Left cardiac atrium (tissue), 4 donors: ENCODE measurements around the gene FAM131C. TPM values are rescaled to one million over a fixed set of nuclear protein-coding genes. Genes with fewer than 3 reads are reported as not detected.
"Not testable (repeated sequence)": the region's sequence is repeated elsewhere in the genome, so short reads cannot be mapped to it uniquely, and the experiment has no call there.

Experiments used
- ATAC-seq, 2 donors: fragments of 200-7000 bp; cut with Tn5 transposase; one replicate each; pipeline ENCODE4 v1.9.1; 2020; ENCODE audit warnings: mild to moderate bottlenecking in 2 of 2, moderate library complexity in 2 of 2
- DNase-seq: peaks from one replicate; pipeline ENCODE4 v3.0.0-alpha.2; 2020
- intact Hi-C, 2 donors: fragments of 100-400 bp; cut with DNase I; formaldehyde crosslinking; loops; one replicate each; pipeline versions ENCODE4 v1.14.1 to v1.15.1; 2022 to 2023
- total RNA-seq, 2 donors: library from RNA; stranded (reverse); fragmentation: NEBNext Ultra II Directional; extraction: Animal tissue kit (Norgen Biotek cat#: 25700); gene quantifications; one replicate each; pipeline ENCODE4 v1.2.1, GENCODE V29; 2021
- donor health status: DM: no; HTN: yes; CAD: no.
- donor health status: DM: no; HTN: yes; CAD: no; lungs with severe emphysema.
- donor health status: DM: yes; HTN: yes; CAD: no.
- donor health status: Dilated cardiomyopathy.

FAM131C gene
- total RNA-seq, 2 donors from 2014 or later = 3.2 to 6.5 TPM

DNA sequence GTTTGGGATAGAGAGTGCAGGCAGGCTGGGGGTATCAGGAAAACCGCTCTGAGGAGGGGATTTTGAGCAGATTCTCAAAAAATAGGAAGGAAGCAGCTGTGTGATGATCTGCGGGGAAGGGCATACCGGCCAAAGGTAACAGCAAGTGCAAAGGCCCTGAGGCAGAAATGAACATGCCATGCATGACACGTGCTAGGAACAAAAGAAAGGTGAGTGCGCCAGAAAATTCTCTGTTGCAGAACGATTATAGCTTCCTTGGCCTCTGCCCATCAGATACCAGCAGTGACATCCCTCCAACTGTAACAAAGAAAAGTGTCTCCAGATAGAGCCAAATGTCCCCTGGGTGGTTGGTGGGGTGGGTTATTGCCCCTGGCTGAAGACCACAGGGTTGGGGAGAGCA, 37.0 kb upstream of the FAM131C start:
- DNase-seq (no peak), ATAC-seq (no peak)
- intact Hi-C loops = no loop called here

DNA sequence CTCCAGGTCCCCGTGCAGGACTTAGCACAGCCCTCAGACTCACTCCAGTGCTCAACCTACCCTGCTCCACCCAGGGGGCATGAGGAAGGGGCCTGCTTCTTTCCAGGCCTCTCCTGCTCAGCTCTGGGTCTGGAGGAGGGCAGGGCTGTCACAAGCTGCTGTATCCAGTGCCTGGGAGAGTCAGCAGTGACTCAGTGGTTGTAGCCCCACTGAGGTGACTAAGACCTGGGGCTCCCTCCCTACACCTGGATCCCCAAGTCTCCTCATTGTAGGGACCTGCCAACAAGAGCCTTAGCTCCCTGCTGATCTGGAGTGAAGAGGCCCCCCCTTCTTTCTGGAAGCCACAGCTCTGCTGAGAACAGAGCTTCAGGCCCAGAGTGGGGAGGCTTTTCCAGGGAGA, 36.1 kb upstream of the FAM131C start:
- DNase-seq (no peak), ATAC-seq (no peak)
- intact Hi-C loops = no loop called here

GRCh38 chr1:16107039-16107438, 33.6 kb upstream of the FAM131C start:
- intact Hi-C loops, ATAC-seq: not testable (repeated sequence)

DNA sequence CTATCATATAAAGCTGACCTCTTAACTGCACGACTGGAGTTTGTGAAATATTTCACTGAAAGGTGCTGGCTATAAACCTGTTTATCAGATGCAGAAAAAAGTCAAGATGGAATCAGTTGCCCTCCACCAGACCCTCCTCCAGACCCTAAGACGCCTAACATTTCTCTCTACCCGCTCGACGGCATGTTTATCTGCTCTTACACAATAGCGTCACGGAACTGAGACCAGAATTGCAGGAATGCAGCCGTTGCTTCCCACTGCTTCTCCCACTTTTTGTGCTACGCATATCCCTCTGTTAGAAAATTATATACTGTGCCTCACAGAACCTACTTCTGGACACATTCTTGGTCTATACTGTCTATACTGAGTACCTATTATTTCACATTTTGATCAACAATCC, 28.2 kb upstream of the FAM131C start:
- ATAC-seq (no peak), DNase-seq (no peak)
- intact Hi-C loops = no loop called here

More at GRCh38 chr1:16107039-16107438, 33.6 kb upstream of the FAM131C start:
- not testable (repeated sequence) for DNase-seq

- DNase-seq (no peak), ATAC-seq (no peak)
- intact Hi-C loops = no loop called here
Observed at GRCh38 chr1:16099412-16099811, 26.0 kb upstream of the FAM131C start.

GRCh38 chr1:16095447-16095846, 22.0 kb upstream of the FAM131C start:
- ATAC-seq = no peak
- DNase-seq = no peak
- intact Hi-C loops = no loop called here

DNA sequence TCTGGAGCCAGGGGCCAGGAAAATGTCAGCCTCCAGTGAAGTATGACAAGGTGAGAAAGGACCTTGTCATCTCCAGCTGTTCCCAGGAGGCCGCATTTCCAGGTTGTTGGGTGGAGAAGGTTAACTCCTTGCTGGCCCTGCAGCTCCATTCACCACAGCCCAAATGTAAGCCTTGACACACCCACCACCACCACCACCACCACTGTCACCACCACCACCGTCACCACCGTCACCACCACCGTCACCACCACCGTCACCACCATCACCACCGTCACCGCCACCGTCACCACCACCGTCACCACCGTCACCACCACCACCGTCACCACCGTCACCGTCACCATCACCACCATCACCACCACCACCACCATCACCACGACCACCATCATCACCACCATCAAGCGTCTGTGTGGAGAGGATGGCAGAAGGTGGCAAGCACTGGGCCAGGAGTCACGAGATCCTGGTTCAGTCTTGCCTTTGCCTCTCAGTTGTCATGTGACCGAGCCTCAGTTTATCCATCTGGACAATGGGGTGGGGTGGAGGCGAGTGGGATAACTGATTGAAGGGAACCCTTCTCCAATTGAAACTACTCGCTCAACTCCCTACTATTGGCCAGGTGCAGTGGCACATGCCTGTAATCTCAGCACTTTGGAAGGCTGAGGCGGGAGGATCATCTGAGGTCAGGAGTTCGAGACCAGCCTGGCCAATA, 21.2 kb upstream of the FAM131C start:
- ATAC-seq = no peak
- intact Hi-C loops = no loop called here

GRCh38 chr1:16093611-16094010, 20.2 kb upstream of the FAM131C start:
- DNase-seq = no peak
- ATAC-seq = no peak
- intact Hi-C loops = no loop called here

More for the DNA sequence above, 21.2 kb upstream of the FAM131C start:
- no peak for DNase-seq

DNA sequence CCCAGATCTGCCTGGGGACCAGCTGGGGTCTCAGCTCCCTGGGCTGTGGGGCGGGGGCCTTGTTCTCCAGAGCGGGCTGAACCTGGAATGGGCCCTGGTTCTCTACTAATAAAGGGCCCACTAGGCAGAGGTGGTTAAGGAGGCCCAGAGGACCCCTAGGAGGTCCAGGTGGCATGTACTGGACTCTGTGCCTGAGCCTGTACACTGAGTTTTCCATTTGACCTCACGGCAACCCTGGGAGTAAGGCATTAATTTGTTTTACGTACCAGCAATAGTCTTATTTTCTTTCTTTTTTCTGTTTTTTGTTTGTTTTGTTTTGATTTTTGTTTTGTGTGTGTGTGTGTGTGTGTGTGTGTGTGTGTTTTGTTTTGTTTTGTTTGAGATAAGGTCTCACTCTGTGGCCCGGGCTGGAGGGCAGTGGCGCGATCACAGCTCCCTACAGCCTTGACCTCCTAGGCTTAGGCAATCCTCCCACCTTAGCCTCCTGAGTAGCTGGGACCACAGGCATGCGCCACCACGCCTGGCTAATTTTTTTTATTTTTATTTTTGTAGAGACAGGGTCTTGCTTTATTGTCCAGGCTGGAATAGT, 19.6 kb upstream of the FAM131C start:
- no peak for DNase-seq
- intact Hi-C loops = no loop called here
- ATAC-seq = no peak

- no peak for DNase-seq
- intact Hi-C loops = no loop called here
- no peak for ATAC-seq
Observed at GRCh38 chr1:16092097-16092922, 18.9 kb upstream of the FAM131C start.

DNA sequence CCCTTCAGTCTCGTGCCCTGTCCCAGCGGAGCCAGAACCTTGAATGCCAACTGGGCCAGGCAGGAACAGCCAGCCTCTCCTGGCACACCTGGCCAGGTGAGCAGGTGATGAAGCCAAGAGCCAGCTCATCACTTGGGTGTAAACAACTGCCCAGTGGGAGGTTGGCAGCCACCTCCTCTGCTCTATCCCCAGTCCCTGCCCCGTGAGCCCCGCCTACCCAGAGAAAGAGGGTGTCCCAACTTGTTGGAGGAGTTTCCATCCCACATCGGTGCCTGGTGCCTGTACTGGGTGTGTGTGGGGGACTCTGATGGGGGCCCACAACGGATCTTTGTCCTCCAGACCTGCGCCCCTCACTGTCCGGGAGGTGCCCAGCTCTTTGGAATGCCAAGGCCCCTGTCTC, 17.8 kb upstream of the FAM131C start:
- intact Hi-C loops = no loop called here
- ATAC-seq (no peak), DNase-seq (no peak)

- intact Hi-C loops = no loop called here
- no peak for DNase-seq
Observed at GRCh38 chr1:16090076-16090826, 16.8 kb upstream of the FAM131C start.

DNA sequence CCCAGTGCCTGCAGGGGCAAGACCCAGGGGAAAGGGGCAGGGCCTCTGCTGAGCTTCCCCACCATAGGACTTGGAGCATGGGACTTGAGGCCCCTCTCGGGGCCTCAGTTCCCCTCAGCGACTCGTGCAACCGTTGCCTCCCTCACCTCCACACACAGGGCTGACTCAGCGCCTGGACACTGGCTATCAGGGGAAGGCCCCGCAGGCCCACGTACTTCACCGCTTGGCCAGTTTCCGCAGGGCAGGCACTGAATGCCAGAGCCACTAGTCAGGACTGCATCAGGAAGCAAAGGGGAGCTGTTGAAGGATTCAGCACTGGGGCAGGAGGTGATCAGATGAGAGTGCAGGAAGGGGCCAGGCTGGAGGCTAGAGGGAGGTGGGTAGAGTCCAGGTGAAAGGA, 15.5 kb upstream of the FAM131C start:
- peak in 1 of 2 donors; percentile 83 for ATAC-seq
- DNase-seq = no peak
- intact Hi-C loops = no loop called here

More at GRCh38 chr1:16090076-16090826, 16.8 kb upstream of the FAM131C start:
- no peak for ATAC-seq

GRCh38 chr1:16088351-16088911, 15.0 kb upstream of the FAM131C start:
- intact Hi-C loops = no loop called here
- ATAC-seq (peak in 1 of 2 donors; percentile 7), DNase-seq (no peak)

GRCh38 chr1:16087733-16088132, 14.3 kb upstream of the FAM131C start:
- intact Hi-C loops = no loop called here
- ATAC-seq (no peak), DNase-seq (no peak)

DNA sequence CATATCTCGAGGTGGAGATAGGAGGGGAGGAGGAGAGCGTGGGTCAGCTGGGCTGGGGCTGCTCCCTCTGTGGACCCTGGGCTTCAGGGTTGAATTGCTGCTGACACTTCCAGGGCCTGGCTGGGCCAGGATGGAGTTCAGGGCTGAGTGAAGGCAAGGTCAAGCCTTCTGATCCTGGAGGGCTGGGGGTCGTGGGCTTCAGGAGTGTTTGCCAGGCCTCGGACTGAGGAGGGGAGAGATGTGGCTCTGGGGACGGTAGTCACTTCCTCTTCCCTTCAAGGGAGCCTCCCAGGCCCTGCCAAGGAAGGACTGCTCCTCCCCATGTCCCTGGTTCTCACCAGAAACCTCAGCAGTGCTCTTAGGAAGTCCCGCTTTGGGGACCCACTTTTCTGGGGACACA, 12.1 kb upstream of the FAM131C start:
- DNase-seq = no peak
- intact Hi-C loops = no loop called here
- no peak for ATAC-seq

DNA sequence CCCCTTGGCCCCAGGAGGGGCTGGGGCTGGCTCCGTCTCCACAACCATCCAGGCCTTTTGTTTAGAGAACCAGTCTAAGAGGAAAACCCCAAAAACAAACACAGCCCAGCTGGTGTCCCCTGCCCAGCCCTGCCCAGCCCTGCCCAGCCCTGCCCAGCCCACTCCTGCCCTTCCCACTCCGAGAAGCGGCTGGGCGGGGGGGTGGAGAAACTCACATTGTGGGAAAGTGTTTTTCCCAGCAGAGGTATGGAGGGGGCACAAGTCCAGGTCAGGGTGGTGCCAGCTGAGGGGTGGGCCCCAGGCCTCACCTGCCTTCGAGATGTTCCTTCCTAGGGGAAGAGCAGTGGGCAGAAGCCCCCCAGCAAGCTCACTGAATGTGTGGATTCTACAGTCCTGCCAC, 10.0 kb upstream of the FAM131C start:
- ATAC-seq (no peak), DNase-seq (no peak)
- intact Hi-C loops = loop anchor here in 1 of 2 donors (2.0 to 5.0 kb wide), 2 partner anchors 71 to 159 kb away; no protein-coding TSS in a partner anchor

DNA sequence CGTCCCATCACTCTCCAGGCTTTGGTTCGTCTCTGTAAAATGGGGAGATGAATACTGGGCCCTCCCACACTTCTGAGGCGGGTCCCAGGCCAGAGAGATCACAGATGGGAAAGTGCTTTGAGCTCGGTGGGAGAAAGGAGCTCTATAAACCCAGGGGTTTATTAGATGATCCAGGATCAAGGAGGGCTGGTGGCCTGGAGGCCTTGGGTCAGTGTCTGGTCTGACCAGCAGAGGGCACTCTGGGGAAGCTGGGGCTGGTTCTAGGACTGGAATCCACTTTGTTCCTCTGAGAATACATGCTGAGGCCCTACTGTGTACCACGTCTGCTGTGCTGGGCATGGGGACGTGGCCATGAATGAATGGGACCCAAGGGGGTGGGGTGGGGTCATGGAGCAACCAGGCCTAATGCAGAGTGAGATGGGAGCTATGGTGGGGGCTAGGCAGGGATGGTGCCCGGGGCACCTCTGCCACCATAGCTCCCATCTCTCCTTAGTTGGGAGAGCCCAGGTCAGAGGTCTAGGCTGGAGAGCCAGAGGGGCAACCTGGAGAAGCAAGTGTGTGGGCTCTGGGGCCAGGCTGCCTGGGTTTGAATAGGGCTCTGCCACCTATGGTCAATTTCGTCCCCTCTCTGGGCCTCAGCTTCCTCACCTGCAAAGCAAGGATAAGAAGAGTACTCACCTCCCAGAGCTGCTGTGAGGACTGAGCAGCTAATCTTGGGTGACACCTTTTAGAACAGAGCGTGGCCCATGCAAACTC, 9.0 kb upstream of the FAM131C start:
- intact Hi-C loops = loop anchor here in 1 of 2 donors (1.0 to 5.0 kb wide), 3 partner anchors 72 to 160 kb away; no protein-coding TSS in a partner anchor
- ATAC-seq (peak in 1 of 2 donors; percentile 52), DNase-seq (peak; percentile 75)
